Islet precursor cell (in vitro differentiated cells): Measurements from ENCODE around the gene CCDC148.
"Not testable (repeated sequence)": the region's sequence is repeated elsewhere in the genome, so short reads cannot be mapped to it uniquely, and the experiment has no call there.

Experiments
- DNase-seq: peaks from one replicate; pipeline ENCODE4 v3.0.0-alpha.2; 2018

Gene CCDC148

GRCh38 chr2:158481116-158481515 lies 24.6 kb upstream of the CCDC148 start:
- no peak for DNase-seq

DNA sequence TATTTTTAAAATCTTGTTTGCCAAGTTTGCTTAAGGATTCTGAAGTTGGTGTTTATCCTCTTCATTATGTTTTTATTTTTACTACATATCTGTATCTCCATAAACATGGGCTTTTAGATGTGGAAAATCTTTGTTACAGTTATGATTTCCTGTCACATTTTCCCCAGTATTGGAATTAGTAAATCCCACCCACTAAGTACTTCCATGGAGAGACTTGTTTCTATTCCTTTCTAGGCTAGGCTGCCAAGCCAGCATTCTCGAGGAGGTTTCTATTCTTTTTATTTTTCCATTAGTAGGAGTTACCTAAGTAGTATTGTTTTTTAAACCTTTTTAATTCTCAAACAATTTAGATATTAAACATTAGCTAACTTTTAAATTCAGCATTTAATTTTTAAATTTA lies 22.3 kb upstream of the CCDC148 start:
- no peak for DNase-seq

DNA sequence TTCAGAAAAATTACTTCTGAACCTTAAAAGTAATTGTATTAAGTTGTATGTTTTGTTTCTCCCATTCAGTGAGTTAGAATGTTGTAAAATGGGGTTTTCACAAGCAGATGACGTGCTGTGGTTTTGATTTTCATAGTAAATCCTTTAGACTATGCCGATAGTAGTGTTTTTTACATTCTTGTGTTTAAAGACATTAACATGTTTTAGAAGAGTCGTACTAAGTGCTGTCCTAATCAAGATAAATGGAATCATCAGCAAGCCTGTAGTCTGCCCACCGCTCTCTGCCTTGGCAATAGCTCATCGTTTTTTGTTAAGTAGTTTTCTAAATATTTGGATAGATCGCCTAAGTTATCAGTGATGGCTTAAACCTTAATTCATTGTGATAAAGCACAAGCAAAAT lies 21.7 kb upstream of the CCDC148 start:
- no peak for DNase-seq

DNA sequence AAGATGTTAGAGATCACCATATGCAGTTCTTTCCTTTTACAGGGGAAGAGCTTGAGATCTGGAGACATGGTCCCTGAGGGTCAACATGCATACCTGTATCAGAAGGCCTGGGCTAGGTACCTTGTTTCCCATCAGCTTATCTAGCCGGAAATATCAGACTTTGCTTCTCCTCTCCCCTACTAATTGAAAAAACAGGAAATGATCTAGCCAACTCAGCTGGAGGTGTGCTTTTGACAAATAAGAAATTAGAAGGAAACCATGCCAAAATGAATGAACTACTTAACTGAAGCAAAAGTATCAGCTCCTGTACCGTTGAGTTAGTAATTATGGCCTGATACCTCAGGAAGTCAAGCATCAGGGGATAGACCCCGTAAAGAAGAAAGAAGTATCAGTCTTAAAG lies 20.6 kb upstream of the CCDC148 start:
- DNase-seq = no peak

DNA sequence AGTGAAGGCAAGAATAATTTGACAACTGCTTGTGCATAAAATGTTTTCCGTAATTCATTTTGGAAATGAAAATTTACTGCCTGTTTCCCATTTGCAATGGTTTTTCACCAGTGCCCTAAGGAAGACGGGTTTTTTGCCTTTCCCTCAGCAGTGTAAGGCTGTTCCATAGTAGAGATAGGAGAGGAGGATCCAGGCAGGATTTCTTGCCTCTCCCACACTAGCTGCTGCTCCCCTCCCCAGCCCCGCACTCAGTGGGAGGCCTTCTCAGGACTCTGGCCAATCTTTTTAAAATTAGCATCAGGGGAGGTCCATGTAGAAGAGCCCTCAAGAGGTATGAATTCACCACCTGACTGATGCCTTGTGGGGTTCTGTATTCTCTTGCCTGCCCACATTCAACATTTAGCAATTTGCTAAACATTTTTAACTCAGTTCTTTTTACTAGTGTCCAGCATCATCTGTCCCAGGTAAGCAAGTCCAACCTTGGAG lies 18.0 kb upstream of the CCDC148 start:
- DNase-seq = not testable (repeated sequence)

GRCh38 chr2:158473719-158474392 lies 17.3 kb upstream of the CCDC148 start:
- DNase-seq = no peak

- DNase-seq = not testable (repeated sequence)
These were observed 16.7 kb upstream of the CCDC148 start for GRCh38 chr2:158473300-158473699.

- not testable (repeated sequence) for DNase-seq
These were observed 16.3 kb upstream of the CCDC148 start for GRCh38 chr2:158472829-158473228.

- DNase-seq = no peak
These were observed 10.7 kb upstream of the CCDC148 start for GRCh38 chr2:158467248-158467647.

DNA sequence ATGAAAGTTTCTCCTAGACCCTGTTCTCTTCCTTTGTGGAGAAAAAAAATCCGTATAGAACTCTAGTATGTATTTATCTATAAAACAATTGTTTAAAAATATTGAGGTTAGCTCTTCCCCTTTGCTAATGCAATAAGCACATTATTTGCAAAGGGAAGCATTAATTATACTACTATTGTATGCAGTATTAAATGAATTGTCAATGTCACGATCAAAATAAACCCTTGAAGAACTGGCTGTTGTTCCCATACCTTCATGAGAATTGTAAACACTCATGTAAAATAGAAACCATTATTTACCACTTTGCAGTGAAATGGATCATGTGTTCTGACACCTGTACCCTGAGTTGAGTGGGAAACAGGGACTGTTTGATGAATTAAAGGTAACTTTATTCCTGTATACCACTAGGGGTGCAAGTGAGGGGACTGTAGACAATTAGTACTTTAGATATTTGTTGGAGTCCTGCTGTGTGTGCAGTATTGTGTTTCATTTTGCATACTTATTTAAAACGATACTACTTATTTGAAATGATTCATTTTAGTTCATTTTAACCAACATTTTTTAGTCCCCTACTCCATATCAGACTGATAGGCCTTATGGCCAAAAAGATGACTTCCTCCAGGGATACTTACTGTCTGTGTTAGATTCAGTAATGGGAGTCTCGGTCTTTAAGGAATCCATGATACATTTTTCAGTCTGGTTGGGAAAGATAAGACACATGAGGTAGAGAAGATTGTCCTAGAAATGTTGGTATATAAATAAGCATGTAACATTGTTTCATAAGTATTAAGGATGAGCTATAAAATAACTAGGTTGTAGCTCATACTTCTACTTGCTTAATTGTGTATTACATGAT lies 8.1 kb upstream of the CCDC148 start:
- no peak for DNase-seq

- DNase-seq = peak; percentile 91
These were observed 7.0 kb upstream of the CCDC148 start for GRCh38 chr2:158463496-158464095.

DNA sequence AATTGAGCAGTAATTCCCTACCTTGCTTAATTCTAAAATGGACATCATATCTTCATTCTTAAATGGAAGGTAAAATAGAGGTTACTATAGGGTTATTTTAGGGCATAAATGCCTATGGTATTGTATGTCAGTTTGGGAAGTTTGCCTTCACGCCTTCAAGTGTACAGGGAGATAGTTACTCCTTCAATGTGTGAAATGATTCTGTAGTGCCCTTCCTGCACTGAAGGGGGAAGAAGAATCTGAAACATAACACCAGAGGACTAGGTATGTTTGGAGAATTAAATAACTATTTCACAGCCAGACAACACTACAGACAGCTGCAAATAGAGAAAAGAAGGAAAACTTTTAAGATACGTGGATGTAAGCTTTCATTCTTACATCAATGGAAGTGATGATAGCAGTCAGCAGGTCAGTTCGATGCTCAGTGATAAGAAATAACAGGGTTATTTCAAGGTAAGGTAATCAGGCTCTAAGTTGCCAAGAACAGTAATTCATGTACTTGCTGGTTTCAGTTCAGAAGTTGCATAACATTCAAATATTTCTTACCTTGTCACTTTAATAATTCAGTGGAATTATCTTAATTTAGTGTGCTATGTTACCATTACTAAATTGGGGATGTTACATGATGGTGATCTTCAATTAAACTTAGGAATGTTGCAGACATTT lies 4.2 kb upstream of the CCDC148 start:
- DNase-seq = no peak

- no peak for DNase-seq
These were observed 2.8 kb upstream of the CCDC148 start for GRCh38 chr2:158459161-158460003.

GRCh38 chr2:158458617-158458920 lies 2.0 kb upstream of the CCDC148 start:
- DNase-seq = no peak

DNA sequence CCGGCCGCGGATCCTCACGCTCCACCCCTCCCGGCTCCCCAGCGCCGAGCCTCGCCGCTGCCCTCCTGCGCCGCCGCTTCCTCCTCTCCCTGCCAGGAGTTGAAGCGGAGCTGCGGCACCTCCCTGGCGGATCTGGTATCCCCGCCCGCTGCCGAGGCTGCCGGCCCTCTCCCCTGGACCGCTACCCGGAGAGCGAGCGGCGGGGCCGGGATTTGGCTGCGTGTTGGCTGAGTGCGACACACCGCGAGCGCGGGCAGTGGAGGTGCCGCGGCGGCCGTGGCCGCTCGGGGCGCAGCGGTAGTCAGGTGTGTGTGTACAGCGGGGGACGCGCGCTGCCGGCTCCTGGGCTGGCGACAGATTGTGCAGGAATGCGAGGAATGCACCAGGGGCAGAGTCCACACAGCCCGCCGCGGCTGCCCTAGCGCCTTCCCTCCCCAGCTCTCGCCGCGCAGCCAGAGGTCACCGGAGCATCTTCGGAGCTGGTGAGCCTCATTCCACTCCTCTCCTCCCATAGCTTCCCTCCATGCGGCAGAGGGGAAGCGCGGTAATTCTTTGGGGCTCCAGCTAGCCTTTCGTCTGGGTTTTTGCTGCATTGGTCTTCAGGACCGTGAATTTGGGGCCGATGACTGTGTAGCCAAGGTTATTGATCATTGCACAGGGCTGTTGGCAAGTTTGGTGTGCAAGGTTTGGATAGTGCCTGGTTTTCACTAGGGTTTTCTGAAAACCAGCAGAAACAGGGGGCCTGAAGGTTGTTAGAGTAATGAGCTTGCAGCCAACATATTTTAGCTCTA lies 1.5 kb upstream of the CCDC148 start:
- DNase-seq = peak; percentile 97

DNA sequence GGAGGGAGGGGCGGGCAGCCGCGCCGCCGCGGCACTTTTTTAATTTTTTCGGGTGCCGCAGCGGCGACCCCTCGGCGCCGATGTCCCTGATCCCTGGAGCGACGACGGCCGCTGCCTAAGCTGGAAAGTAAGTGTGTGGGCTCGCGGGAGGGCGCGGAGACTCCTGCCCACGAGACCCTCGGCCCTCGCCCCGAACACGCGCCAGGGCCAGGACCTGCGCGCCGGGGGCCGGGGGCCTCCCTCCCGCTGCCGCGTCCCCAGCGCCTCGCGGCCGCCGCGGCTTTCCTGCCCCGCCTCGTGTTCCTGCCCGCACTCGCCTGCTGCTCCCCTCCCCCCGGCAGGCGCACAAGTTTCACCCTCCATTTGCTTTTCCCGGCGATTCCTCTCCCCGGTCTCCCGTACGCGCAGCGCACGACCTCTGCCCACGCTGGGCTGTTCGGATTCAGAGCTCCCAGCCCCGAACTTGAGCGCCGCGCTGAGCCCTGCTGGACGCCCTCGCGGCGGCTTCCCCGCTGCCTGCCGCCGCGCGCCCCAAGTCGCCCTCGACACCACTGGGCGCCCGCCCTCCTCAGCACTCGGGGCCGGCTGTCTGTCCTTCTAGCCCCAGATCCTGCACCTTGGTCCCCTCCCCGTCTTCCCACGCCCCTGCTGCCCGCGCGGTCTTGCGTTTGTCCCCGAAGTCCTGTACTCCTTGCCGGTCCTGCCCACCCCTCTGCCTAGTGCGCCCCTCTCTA lies 706 bp upstream of the CCDC148 start:
- peak; percentile 81 for DNase-seq

GRCh38 chr2:158443606-158444005 lies 12.9 kb downstream of the CCDC148 start:
- no peak for DNase-seq

DNA sequence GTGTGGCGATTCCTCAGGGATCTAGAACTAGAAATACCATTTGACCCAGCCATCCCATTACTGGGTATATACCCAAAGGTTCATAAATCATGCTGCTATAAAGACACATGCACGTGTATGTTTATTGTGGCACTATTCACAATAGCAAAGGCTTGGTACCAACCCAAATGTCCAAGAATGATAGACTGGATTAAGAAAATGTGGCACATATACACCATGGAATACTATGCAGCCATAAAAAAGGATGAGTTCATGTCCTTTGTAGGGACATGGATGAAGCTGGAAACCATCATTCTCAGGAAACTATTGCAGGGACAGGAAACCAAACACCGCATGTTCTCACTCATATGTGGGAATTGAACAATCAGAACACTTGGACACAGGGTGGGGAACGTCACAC lies 17.5 kb downstream of the CCDC148 start:
- not testable (repeated sequence) for DNase-seq

- not testable (repeated sequence) for DNase-seq
These were observed 22.8 kb downstream of the CCDC148 start for GRCh38 chr2:158433716-158434115.

DNA sequence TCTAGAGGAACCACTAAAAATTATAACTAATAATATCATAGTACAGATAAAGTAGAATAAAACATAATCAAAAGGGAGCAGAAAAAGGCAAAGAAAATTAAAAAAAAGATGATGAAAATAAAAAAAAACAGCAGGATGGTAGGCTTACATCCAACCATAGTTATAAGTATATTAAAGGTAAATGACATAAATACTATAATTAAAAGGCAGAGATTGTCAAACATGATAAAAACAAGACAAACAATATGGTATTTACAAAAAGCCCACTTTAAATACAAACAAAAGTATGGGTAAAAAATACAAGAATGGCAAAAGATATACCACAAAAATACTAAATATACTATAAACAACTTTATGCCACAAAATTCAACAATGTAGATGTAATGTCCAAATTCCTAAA lies 24.4 kb downstream of the CCDC148 start:
- DNase-seq = no peak

DNA sequence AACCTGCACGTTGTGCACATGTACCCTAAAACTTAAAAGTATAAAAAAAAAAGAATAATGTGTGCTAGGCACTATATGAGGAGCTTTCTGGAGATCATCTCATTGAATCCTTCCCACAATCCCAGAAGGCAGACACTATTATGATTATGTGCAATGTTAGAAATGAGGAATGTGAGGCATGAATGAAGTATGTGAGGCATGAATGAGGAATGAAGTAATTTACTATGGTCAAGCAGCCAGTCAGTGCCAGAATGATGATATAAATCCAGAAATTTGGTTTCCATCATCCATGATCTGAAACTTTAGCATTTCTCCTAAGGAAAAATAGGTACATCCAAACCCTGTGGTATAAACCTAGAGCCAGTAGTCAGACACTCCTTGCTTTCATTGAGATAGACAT lies 42.0 kb downstream of the CCDC148 start:
- DNase-seq = no peak
